ENCODE results near the gene MEIS3.

The MEIS3 gene

DNA sequence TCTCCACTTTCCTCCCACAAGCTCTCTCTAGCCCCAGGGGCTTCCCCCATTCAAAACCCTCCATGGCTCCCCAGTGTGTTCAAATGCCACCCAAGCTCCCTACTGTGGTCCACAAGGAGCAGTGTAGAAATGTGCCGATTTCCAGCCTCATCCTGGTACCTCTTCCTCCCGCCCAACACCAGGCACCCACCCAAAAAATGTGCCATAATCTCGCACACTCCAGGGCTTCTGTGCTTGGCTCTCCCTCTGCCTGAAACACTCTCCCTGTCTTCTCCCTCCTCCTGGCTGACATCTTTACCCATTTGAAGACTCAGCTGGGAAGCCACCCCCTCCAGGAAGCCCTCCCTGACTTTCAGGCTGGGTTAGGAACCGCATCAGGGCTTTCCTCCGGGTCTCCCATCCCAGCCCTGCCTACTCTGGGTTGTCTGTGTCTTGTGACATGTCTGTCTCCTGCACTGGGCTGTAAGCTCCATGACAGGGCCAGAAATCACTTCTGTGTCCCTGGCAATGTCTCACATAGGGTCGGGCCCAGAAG lies 16.6 kb upstream of the MEIS3 start:
- no peak for DNase-seq (ENCODE audit: low read depth in 2 of 2)

DNA sequence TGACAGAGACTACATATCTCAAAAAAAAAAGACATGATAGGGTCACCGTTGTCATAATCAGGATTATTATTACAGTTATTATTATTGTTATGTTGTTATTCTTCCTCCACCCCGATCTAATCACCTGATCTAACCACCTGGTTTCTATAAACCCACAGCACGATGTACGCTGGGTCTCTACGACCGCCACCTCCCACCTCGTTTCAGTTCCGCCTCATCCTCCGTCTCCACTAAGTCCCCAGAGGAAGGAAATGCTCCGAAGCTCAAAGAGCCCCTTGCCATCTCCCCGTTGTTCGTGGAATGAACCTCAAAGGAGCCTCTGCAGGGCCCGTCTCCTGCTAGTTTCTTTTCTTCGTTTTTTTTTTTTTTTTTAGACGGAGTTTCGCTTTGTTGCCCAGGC lies 15.9 kb upstream of the MEIS3 start:
- DNase-seq (ENCODE audit: low read depth in 2 of 2) = no peak

DNA sequence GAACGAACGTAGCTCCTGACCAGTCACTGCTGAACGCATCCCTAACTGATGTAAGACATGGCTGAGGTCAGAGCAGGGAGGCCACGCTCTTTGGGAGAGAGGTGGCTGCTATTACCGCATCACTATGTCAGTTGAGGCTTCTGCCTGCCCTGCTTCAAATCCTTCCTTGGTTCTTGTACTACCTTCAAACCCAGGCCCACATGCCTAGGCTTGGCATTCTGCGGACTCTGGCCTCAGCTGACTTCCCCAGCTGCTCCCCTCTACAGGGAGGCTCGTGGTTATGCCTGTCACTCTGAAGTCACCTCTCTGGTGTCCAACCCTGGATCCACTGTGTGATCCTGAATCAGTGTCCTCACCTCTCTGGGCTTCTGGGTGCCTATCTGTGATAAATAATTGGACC lies 14.8 kb upstream of the MEIS3 start:
- DNase-seq (ENCODE audit: low read depth in 2 of 2) = no peak

DNA sequence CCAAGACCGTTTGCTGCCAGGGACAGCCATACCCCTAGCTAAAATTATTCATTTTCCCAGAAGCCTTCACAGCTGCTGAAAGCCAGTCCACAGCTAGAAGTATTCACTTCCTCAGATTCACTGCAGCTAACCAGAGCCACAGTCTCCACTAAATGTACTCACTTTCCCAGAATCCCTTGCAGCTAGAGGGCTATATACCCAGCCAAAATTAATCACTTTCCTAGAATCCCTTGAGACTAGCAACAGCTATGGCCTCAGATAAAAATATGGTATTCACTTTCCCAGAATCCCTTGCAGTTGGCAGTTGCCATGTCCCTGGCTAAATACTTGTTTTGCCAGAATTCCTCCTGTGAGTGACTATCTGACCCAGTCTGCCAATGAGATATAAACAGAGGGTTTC lies 13.8 kb upstream of the MEIS3 start:
- no peak for DNase-seq (ENCODE audit: low read depth in 2 of 2)

DNA sequence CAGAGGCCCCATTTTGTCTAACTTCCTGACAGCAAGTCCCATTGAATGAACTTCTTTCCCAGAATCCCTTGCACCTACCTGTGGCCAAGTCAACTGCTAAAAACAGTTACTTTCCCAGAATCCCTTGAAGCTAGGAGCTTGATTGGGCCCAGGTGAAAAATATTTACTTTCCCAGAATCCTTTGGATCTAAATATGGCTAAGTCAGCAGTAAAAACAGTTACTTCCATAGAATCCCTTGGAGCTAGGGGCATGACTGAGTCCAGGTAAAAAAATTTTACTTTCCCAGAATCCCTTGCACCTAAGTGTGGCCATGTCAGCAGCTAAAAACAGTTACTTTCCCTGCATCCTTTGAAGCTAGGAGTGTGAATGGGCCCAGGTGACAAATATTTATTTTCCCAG lies 13.2 kb upstream of the MEIS3 start:
- DNase-seq (ENCODE audit: low read depth in 2 of 2) = no peak

DNA sequence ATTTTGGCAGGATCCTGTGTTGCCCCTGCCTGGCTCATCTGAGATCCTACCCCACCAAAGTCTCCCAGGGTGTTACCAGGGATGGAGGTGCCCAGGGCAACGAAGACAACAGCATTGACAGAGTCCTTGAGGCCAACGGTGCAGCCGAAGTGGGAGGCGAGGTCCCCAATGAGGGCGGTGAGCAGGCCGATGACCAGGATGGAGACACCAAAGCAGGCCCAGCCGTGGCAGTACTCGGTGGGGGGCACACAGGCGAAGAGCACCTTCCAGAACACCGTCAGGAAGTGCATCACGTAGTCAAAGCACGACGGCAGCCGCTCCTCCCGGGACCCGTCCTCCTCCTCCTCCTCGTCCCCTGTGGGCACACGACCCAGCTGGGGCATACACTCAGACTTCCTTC lies 12.8 kb upstream of the MEIS3 start:
- no peak for DNase-seq (ENCODE audit: low read depth in 2 of 2)

DNA sequence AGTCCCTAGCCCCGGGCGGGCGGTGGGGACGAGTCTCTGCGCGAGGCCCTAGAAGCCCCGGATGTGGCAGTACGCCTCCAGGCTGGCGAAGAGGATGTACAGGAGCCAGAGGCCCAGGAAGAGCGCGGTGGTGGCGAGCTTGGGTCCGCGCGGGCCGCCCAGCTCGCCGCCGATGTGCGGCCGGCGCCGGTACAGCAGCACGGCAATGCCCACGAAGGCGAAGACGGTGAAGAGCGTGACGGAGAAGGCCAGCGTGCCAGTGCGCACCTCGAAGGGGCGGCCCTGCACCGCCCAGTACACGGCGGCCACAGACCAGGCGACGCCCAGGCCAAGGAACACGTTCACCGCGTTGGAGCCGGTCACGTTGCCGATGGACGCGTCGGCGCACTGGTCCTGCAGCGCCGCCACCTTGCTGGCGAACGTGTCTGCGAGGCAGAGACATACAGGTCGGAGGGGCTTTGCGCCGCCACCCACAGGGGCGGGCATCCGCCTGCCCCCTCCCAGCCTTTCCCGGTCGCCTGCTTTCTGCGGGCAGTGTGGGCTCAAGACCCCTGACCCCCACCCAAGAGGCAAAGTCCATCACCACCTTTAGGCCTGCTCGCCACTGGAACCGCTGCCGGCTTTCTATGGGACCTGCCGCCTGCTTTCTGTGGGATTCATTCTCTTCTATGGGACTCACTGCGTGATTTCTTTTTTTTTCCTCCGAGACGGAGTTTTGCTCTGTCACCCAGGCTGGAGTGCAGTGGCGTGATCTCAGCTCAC lies 10.9 kb upstream of the MEIS3 start:
- DNase-seq (ENCODE audit: low read depth in 2 of 2) = no peak

DNA sequence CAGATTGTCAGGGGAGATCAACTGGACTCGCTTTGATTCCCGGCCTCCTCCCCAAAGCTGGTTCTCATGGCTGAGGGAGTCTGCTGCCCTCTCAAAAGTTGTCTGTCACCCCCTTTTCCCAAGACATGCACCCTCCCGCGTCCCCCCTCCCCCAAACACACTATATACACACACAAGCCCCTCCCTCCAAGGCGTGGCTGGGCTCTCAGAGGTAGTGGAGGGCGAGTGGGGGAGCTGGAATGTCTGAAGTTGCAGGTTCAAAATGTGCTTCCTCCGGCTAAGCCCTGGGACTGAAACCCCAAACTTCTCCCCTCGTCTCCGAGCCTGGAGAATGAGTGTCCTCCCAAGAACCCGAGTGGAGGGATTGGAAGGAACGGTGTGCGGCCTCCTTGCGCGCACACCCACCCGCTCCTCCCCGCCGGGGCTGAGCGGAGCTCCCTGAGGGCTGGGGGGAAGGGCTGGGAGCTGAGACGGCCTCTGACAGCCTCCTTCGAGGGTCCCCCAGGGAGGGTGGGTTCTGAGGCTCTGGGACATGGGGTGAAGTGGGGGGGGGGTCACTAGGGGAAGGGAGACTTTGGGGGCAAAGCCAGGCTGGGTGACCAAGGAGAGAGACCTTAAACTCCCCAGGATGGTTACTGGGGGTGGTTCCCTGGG lies 9.9 kb upstream of the MEIS3 start:
- DNase-seq (ENCODE audit: low read depth in 2 of 2) = no peak

DNA sequence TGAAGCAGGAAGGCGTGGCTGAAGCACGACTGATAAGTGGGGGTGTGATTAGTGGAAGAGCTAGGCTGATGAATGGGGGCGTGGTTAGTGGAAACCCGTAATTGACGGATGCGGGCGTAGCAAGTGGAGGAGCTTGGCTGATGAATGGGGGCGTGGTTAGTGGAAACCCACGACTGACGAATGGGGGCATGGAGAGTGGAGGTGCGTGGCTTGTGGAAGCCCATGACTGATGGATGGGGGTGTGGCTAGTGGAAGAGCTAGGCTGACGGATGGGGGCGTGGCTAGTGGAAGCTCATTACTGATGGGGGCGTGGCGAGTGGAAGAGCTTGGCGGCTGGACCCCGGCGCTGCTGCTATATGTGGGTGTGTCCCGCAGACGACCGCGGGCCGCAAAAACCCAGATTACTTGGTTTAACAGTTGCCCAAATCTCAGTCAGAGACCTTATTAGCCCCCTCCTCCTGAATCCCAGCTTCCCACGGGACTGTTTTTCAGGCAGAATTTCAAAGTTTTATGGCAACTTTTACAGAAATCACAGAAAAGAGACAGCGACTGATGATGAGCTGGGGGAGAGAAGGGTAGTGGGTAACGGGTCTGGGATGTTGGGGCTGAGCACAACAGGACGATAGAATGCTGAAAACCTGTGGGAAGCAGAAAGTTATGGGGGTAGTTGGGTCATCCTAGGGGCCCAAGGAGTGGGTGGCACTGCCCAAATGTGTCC lies 9.0 kb upstream of the MEIS3 start:
- peak; percentile 77 to 88 for DNase-seq (ENCODE audit: low read depth in 2 of 2)

DNA sequence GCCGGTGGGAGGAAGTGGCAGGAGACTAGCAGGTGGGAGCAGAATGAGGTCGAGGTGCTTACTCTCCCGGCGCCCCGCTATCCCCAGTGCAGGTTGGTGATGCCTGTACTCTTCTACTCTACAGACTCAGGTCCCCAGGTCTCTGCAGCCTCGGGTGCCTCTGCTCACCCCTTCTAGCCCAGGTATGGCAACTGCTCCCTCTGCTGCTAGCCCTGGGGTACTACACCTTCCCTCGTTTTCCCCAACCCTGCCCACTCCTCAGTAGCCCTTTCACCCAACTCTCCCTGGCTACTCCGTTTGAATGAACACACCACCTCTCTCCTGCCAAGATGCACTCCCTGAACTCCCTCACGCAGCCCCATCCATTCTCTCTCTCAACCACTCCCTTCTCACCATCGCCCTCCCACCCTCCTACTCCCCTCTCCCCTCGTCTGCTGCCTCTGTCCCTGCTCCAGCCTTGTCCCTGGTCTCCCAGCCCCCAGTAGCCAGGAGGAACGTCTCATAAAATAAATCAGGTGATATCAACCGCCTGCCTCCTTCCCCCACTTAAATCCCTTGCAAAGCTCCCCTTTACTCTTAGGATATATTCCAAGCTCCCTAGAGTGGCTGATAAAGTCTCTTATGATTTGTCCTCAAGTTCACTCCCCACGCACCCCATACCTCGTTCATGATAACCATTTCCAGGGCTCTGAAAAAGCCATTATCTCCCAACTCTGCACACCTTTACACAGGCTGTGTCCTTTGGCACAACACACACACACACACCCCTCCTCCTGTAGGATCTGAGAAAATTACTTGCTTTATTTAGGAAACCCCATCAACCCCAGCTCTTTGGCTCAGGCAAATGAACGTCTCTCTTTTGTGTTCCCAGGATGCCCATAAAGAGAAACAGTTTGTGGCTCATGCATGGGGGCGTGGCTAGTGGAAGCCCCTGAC lies 8.2 kb upstream of the MEIS3 start:
- DNase-seq (ENCODE audit: low read depth in 2 of 2) = peak; percentile 36 to 53

DNA sequence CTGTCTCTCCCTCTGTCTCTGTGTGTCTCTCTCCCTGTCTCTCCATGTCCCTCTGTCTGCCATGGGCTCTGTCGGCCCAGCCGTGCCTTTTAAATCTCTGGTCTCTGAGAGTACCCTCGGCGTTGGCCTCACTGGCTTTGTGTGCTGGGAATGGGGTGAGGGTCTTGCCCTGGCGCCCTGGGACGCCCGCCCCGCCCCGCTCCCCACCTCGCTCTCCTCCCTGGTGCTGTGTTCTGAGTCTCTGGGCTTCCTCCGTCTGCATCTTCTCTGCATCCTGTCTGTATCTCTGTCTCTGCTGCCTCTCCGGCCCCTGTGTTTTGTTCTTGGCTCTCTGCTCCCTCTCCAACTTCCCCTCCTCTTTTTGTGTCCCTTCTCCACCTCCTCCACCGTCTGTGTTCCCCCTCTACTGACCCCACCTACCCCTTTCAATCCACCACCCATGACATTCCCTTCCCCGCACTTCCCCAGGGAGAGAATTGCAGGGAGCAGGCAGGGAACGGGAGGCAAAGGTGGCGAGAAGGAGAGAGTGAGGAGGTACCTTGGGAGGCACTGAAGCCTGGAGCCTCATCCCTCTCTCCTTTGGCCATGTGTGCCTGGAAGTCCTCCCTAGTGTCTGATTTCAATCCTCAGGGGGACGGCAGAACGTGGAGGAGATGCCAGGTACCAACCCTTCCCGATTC lies 4.0 kb upstream of the MEIS3 start:
- DNase-seq (ENCODE audit: low read depth in 2 of 2) = no peak

DNA sequence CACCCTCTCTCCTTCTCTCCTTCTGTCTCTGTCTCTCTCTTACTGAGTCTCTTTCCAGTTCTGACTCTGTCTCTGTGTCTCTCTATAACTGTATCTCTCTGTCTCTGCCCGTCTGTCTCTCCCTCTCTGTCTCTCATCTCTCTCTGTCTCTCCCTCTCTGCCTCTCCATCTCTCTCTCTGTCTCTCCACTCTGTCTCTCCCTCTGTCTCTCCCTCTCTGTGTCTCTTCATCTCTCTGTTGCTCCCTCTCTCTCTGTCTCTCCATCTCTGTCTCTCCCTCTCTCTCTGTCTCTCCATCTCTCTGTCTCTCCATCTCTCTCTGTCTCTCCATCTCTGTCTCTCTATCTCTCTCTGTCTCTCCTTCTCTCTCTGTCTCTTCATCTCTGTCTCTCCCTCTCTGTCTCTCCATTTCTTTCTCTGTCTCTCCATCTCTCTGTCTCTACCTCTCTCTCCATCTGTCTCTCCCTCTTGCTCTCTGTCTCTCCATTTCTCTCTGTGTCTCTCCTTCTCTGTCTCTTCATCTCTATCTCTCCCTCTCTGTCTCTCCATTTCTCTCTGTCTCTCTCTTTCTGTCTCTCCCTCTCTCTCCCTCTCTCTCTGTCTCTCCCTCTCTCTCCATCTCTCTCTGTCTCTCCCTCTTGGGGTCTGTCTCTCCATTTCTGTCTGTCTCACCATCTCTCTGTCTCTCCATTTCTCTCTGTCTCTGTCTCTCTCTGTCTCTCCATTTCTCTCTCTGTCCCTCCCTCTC lies 3.3 kb upstream of the MEIS3 start:
- DNase-seq (ENCODE audit: low read depth in 2 of 2) = no peak

DNA sequence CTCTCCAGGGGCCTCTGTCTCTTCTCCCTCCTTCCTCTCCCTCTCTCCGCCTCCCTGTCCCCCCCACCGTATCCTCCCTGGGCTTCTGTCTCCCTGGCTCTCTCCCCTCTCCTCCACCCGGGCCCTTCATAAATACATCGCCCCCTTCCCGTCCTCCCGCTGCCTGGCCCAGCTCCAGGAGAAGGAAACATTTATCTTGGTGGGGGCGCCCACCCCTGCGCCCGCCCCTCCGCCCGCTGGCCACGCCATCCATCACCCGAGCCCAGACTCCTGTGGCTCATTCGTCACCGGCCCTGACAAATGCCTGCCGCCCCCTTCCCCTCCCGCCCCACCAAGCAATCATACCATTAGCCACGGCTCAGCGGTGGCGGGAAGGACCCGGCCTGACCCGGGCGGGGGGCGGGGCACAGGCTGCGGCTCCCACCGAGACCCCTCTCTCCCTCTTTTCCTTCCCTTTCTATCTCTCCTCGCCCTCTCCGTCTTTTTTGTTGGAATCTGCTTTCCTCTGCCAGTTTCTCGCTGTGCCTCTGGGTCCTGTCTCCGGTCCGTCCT lies 2.6 kb upstream of the MEIS3 start:
- DNase-seq (ENCODE audit: low read depth in 2 of 2) = no peak

DNA sequence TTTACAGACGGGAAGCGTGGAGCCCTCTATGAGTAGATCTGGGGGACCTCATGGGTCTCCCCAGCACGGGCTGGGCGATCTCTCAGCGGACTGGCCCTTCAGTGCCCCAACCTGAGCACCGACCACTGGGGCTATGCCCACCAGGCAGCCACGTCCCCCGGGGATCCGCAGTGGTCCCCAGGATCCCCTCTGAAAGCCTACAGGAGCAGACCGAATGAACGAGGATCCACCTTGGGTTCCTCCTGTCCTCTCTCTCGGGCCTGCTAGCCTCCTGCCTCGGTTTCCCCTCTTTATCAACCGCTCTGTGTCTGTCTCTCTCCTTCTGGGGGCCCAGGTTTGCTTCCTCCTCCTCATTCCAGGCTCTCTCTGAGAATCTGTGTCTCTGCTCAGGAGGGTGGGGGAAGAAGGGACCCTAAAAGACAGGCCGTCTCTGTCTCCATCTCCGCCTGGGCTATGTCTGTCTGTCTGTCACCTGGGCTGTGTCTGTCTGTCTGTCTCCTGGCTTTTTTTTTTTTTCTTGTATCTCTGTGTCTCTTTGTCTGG lies 2.0 kb upstream of the MEIS3 start:
- no peak for DNase-seq (ENCODE audit: low read depth in 2 of 2)

DNA sequence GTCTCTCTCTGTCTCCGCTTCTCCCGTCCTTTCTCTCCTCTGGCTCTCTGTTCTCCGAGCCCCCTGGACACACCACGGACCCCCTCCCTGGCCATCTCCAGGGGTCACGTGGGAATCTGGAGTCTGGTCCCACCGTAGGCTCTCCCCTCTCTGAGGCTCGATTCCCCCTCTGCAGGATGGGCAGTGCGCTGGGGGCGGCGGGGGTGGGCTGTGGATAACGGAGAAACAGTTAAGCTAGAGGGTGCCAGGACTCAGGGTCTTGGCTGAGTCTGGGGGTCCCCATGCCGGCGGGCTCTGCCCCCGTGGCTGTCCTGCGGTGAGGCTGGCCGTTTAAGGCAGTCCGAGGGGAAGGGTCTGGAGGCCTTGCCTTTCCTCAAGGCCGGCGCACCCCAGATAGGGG lies 462 bp upstream of the MEIS3 start:
- no peak for DNase-seq (ENCODE audit: low read depth in 2 of 2)

DNA sequence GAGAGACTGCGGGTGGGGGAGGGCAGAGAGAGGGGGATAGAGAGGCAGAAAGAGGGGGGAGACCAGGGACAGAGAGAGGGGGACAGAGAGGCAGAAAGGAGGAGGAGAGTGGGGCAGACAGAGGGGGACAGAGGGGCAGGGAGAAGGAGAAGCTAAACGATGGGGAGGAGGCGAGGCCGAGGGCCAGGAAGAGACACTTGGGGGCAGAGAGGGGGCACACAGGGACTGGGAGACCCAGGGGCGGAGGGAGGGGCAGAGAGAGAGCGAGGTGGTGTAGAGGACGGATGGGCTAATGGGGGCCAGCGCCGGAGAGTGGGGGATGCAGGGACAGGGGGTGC lies 666 bp downstream of the MEIS3 start:
- DNase-seq (ENCODE audit: low read depth in 2 of 2) = no peak

DNA sequence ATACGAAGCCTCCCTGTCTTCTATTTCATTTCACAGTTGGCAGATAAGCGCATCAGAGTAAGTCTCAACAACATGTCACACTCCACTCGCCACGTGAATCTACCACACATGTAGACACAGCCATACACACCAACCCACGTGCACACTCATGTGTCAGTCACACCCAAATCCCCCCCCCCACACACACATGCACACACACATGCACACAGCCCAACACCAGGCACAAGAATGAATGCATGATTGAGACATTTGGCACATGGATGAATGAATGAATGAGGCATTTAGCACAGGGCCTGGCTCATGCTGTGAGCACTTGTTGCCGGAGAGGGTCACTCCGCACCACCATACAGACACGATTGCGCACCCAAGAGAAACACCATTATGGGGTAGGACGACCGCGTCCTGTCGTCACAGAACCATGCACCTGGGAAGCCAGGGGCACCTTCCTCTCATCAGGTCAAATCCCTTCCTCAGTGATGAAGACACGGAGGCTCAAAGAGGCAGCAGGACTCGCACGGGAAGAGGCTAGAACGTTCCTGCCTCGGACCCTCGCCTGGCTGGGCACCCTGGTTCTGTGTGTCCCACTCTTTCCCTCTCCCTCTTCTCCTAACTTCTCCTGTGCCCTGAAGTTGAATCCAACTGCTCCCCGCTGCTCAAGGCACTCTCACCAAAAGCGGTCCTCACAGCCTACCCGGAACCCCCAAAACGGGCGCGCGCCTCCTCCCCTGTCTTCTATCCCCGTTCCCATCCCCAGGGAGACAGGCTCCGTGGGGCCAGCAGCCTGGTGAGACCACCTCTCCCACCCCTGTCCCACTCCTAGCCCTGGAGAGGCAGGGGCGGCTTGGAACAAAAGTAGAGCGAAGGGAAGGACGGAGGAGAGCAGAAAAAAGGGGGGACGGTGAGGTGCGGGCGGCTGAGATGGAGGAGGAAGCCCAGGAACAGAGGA lies 1.3 kb downstream of the MEIS3 start:
- no peak for DNase-seq (ENCODE audit: low read depth in 2 of 2)

DNA sequence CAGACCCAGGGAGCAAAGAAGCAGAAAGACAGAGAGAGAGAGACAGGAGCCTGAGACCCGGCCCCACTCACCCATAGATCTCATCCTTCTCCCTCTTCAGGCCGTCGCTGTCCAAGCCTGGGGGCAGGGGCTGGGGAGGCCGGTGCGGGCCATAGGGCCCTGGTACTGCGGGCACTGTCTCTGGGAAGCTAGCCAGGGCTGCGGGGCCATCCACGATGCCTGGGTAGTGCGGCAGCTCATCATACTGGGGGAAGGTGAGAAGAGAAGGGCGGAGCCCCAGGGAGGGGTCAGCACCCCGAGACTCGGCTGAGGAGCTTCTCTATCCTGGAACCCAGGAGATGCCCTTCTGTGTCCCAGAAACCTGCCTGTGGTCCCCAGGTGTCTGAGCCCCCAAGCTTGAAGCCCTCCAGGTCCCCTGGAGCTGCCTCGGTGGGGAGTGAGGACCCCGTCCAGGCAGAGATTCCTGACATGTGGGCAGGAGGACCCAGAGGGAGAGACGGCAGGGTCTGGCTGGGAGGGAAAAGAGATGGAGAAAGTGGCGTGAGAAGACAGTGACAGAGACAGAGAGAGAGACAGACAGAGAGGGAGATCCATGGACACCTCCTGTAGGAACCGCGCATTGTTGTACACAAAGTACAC lies 2.1 kb downstream of the MEIS3 start:
- DNase-seq (ENCODE audit: low read depth in 2 of 2) = no peak
